T47D (cell line): Measurements from ENCODE around the gene LRRC51.

Source experiments
- DNase-seq, 2 experiments: peaks; one replicate each; pipeline versions ENCODE4 v3.0.0 to v3.0.0-alpha.2; 2011 to 2012; ENCODE audit warnings: low read depth in 1 of 2, low spot score in 1 of 2
- JUND ChIP-seq: IDR thresholded peaks from 2 replicates; pipeline ENCODE4 v1.6.1; 2012; ENCODE audit warnings: low read depth
- in situ Hi-C: cut with HindIII; loops from 2 replicates; pipeline ENCODE4 v1.10.0; 2016; ENCODE audit warnings: low sequenced_read_pairs, low pct_unique_long_range_greater_than_20kb

Gene LRRC51

GRCh38 chr11:72048766-72049460, 31.7 kb upstream of the LRRC51 start:
- TF ChIP-seq JUND: peak; percentile 61; the same call in 1 of the 2 replicates
- in situ Hi-C loops: no loop called here
- DNase-seq: peak in 1 of 2 experiments; percentile 90

GRCh38 chr11:72058416-72059034, 22.1 kb upstream of the LRRC51 start:
- in situ Hi-C loops: no loop called here
- TF ChIP-seq JUND: no peak
- no peak for DNase-seq

- TF ChIP-seq JUND: no peak
- DNase-seq: no peak
- in situ Hi-C loops: no loop called here
Measured at GRCh38 chr11:72061739-72062396, 18.8 kb upstream of the LRRC51 start.

GRCh38 chr11:72066855-72067254, 13.8 kb upstream of the LRRC51 start:
- TF ChIP-seq JUND: no peak
- no peak for DNase-seq
- in situ Hi-C loops: no loop called here

GRCh38 chr11:72067266-72067665, 13.4 kb upstream of the LRRC51 start:
- in situ Hi-C loops: no loop called here
- TF ChIP-seq JUND: no peak

GRCh38 chr11:72067676-72068075, 13.0 kb upstream of the LRRC51 start:
- in situ Hi-C loops: no loop called here
- no peak for TF ChIP-seq JUND
- DNase-seq: no peak

More at GRCh38 chr11:72067266-72067665, 13.4 kb upstream of the LRRC51 start:
- no peak for DNase-seq

- TF ChIP-seq JUND: no peak
- no peak for DNase-seq
- in situ Hi-C loops: no loop called here
Measured at GRCh38 chr11:72069200-72069599, 11.4 kb upstream of the LRRC51 start.

- TF ChIP-seq JUND: no peak
- peak in 1 of 2 experiments; percentile 82 for DNase-seq
- in situ Hi-C loops: no loop called here
Measured at GRCh38 chr11:72069787-72070251, 10.8 kb upstream of the LRRC51 start.

GRCh38 chr11:72070491-72070890, 10.2 kb upstream of the LRRC51 start:
- in situ Hi-C loops: no loop called here

GRCh38 chr11:72072348-72072747, 8.3 kb upstream of the LRRC51 start:
- peak in 1 of 2 experiments; percentile 49 for DNase-seq
- TF ChIP-seq JUND: no peak
- in situ Hi-C loops: no loop called here

More at GRCh38 chr11:72070491-72070890, 10.2 kb upstream of the LRRC51 start:
- no peak for DNase-seq
- TF ChIP-seq JUND: no peak

GRCh38 chr11:72075109-72075508, 5.5 kb upstream of the LRRC51 start:
- no peak for TF ChIP-seq JUND
- in situ Hi-C loops: no loop called here
- peak in 1 of 2 experiments; percentile 54 for DNase-seq

GRCh38 chr11:72075756-72076155, 4.9 kb upstream of the LRRC51 start:
- DNase-seq: no peak
- in situ Hi-C loops: no loop called here
- no peak for TF ChIP-seq JUND

- DNase-seq: no peak
- no peak for TF ChIP-seq JUND
- in situ Hi-C loops: no loop called here
Measured at GRCh38 chr11:72078477-72078876, 2.2 kb upstream of the LRRC51 start.
